Measurements from ENCODE around the gene CNTROB.

CNTROB gene

GRCh38 chr17:7884581-7885366, 47.2 kb upstream of the CNTROB start:
- Histone ChIP-seq H3K27me3 (ENCODE audit: insufficient read depth, low read length, poor library complexity) (peaks cover 2% of the 10 kb centered on the region), H3K36me3 (ENCODE audit: insufficient read depth, low read length) (peaks cover 9% of the 10 kb centered on the region; the same call in 1 of the 2 replicates), H3K9me3 (ENCODE audit: insufficient read depth, low read length, severe bottlenecking) (no peaks in the 10 kb centered on the region), H3K27ac (ENCODE audit: low read length) (peak overlapping the region; percentile 92), H3K4me1 (ENCODE audit: insufficient read depth, low read length) (peaks cover 40% of the 10 kb centered on the region), H4K20me1 (ENCODE audit: insufficient read depth, low read length) (peaks cover 16% of the 10 kb centered on the region), H3K4me3 (ENCODE audit: low read depth in 1 of 2, low read length in 2 of 2) (peak overlapping the region in 1 of 2 experiments; percentile 91; a peak in 2 of 4 replicates), H3K9ac (ENCODE audit: low read depth, low read length) (peak overlapping the region; percentile 88), H3K79me2 (ENCODE audit: insufficient read depth, low read length) (peaks cover 40% of the 10 kb centered on the region), H3K4me2 (ENCODE audit: insufficient read depth, low read length) (peak overlapping the region; percentile 98), H2AFZ (ENCODE audit: low read depth, low read length) (peak overlapping the region; percentile 73; the same call in 1 of the 2 replicates)
- ATAC-seq (ENCODE audit: insufficient read depth, low read depth), result 0 out of 3 replicates have a peak, but pooled peaks have one; percentile 5
- peak; percentile 51 for DNase-seq
- TF ChIP-seq EZH2 (IDR thresholded peaks at IDR 0.05; ENCODE audit: borderline replicate concordance, low read depth, low read length, severe bottlenecking) (no peak), CTCF (IDR thresholded peaks at IDR 0.05; ENCODE audit: borderline replicate concordance, extremely low read depth, low read length, poor library complexity, severe bottlenecking) (no peak)

DNA sequence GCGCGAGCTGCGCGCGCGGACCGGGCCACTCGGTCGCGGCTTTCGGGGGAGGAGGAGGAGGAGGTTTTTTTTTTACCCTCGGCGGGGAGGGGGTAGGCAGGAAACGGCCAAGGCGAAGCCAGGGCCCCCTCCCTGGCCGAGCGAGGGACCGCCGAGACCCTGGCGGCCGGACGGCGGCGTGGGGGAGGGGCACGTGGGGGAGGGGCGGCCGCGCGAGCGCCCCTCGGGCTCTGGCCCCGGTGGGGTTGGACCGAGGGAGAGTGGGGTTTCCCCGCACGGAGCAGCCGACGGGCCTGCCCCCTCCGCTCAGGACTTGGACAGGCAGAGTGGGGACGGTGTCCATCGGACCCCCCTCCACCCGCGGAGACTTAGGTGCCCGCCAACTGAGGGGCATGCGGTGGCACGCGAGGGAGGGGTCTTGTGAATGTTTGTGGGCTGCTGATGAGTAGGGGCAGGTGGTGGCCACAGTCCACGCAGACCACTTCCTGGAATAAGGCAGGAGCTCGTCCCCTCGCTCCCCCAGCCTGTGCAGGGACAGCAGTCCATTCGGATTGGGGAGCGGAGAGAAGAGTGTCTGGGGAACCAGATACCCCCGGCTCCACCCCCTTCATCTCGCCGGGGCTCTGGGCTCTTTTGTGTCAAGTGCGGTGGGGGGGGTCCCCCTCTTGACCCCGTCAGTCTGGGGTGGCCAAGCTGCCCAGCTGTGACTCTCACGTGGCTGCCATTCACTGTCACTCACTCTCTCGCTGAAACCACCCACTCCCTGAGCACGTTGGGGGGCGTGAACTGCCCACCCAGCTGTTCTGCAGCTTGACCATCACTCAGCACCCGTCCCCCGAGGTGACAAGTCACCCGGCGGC, 46.4 kb upstream of the CNTROB start:
- peak overlapping the region; percentile 88 for H3K9ac ChIP-seq (ENCODE audit: low read depth, low read length)
- peak overlapping the region; percentile 55 to 91 for H3K4me3 ChIP-seq (ENCODE audit: low read depth in 1 of 2, low read length in 2 of 2)
- H3K27ac ChIP-seq (ENCODE audit: low read length), result peak overlapping the region; percentile 92
- H3K36me3 ChIP-seq (ENCODE audit: insufficient read depth, low read length), result peaks cover 18% of the 10 kb centered on the region
- no peaks in the 10 kb centered on the region for H3K9me3 ChIP-seq (ENCODE audit: insufficient read depth, low read length, severe bottlenecking)
- peaks cover 16% of the 10 kb centered on the region for H4K20me1 ChIP-seq (ENCODE audit: insufficient read depth, low read length)
- H3K27me3 ChIP-seq (ENCODE audit: insufficient read depth, low read length, poor library complexity), result peaks cover 2% of the 10 kb centered on the region
- 0 out of 3 replicates have a peak, but pooled peaks have one; percentile 7 for ATAC-seq (ENCODE audit: insufficient read depth, low read depth)
- peaks cover 40% of the 10 kb centered on the region for H3K79me2 ChIP-seq (ENCODE audit: insufficient read depth, low read length)
- TF ChIP-seq CTCF (IDR thresholded peaks at IDR 0.05; ENCODE audit: borderline replicate concordance, extremely low read depth, low read length, poor library complexity, severe bottlenecking), result no peak
- H3K4me1 ChIP-seq (ENCODE audit: insufficient read depth, low read length), result peaks cover 40% of the 10 kb centered on the region
- H2AFZ ChIP-seq (ENCODE audit: low read depth, low read length), result peak overlapping the region; percentile 61
- DNase-seq, result peak; percentile 35
- peak overlapping the region; percentile 98 for H3K4me2 ChIP-seq (ENCODE audit: insufficient read depth, low read length)

GRCh38 chr17:7886227-7887037, 45.6 kb upstream of the CNTROB start:
- peak overlapping the region; percentile 88 for H3K9ac ChIP-seq (ENCODE audit: low read depth, low read length)
- TF ChIP-seq EZH2 (IDR thresholded peaks at IDR 0.05; ENCODE audit: borderline replicate concordance, low read depth, low read length, severe bottlenecking) (no peak), CTCF (IDR thresholded peaks at IDR 0.05; ENCODE audit: borderline replicate concordance, extremely low read depth, low read length, poor library complexity, severe bottlenecking) (peak; percentile 30)
- peaks cover 16% of the 10 kb centered on the region for H4K20me1 ChIP-seq (ENCODE audit: insufficient read depth, low read length)
- H3K4me1 ChIP-seq (ENCODE audit: insufficient read depth, low read length), result peaks cover 40% of the 10 kb centered on the region
- peaks cover 2% of the 10 kb centered on the region for H3K27me3 ChIP-seq (ENCODE audit: insufficient read depth, low read length, poor library complexity)
- DNase-seq (peak; percentile 67), ATAC-seq (ENCODE audit: insufficient read depth, low read depth) (peak; percentile 27)
- H3K4me2 ChIP-seq (ENCODE audit: insufficient read depth, low read length), result peak overlapping the region; percentile 98
- H3K9me3 ChIP-seq (ENCODE audit: insufficient read depth, low read length, severe bottlenecking), result no peaks in the 10 kb centered on the region
- H3K36me3 ChIP-seq (ENCODE audit: insufficient read depth, low read length), result peaks cover 26% of the 10 kb centered on the region
- H3K79me2 ChIP-seq (ENCODE audit: insufficient read depth, low read length), result peaks cover 40% of the 10 kb centered on the region
- H3K27ac ChIP-seq (ENCODE audit: low read length), result peak overlapping the region; percentile 92
- H3K4me3 ChIP-seq (ENCODE audit: low read depth in 1 of 2, low read length in 2 of 2), result peak overlapping the region; percentile 55 to 91
- H2AFZ ChIP-seq (ENCODE audit: low read depth, low read length), result peak overlapping the region; percentile 61

Data from DND-41 (cell line).